Mesendoderm (in vitro differentiated cells): ENCODE data around the gene LYZL2.
"Not testable (repeated sequence)": the region's sequence is repeated elsewhere in the genome, so short reads cannot be mapped to it uniquely, and the experiment has no call there.

Experiments
- DNase-seq: peaks from one replicate; pipeline ENCODE4 v3.0.0; 2013
- H2AK5ac ChIP-seq: 2 replicates; pipeline ENCODE4 v1.6.1; 2013; ENCODE audit warnings: low read length, inconsistent platforms
- H2BK120ac ChIP-seq: 2 replicates; pipeline ENCODE4 v1.6.1; 2013; ENCODE audit warnings: low read depth, mild to moderate bottlenecking, low read length, moderate library complexity, mixed read lengths
- H2BK15ac ChIP-seq: replicated peaks from 2 replicates; pipeline ENCODE4 v1.6.1; 2013; ENCODE audit warnings: low read depth, mild to moderate bottlenecking, moderate library complexity
- H2BK5ac ChIP-seq: 2 replicates; pipeline ENCODE4 v1.6.1; 2013; ENCODE audit warnings: low read length, inconsistent platforms
- H3K18ac ChIP-seq: 2 replicates; pipeline ENCODE4 v1.6.1; 2013; ENCODE audit warnings: mild to moderate bottlenecking, low read length, mixed read lengths
- H3K23ac ChIP-seq: one replicate; pipeline ENCODE4 v1.6.1; 2013; ENCODE audit warnings: low read length
- H3K27ac ChIP-seq: 2 replicates; pipeline ENCODE4 v1.5.1; 2013; ENCODE audit warnings: low read depth, mild to moderate bottlenecking, inconsistent platforms, low read length, moderate library complexity
- H3K27me3 ChIP-seq: 2 replicates; pipeline ENCODE4 v1.6.1; 2013; ENCODE audit warnings: low read length, control low read depth, mild to moderate bottlenecking, inconsistent platforms; ENCODE audit not compliant: insufficient read depth, poor library complexity
- H3K36me3 ChIP-seq: 2 replicates; pipeline ENCODE4 v1.6.1; 2013; ENCODE audit warnings: low read length, inconsistent platforms; ENCODE audit not compliant: control insufficient read depth, insufficient read depth
- H3K4ac ChIP-seq: one replicate; pipeline ENCODE4 v1.6.1; 2013; ENCODE audit warnings: low read depth, mild to moderate bottlenecking, low read length, moderate library complexity
- H3K4me1 ChIP-seq: 2 replicates; pipeline ENCODE4 v1.6.1; 2013; ENCODE audit warnings: low read depth, low read length, inconsistent platforms; ENCODE audit not compliant: control insufficient read depth
- H3K4me2 ChIP-seq: 2 replicates; pipeline ENCODE4 v1.6.1; 2013; ENCODE audit warnings: low read length
- H3K4me3 ChIP-seq: 2 replicates; pipeline ENCODE4 v1.5.1; 2013; ENCODE audit warnings: mild to moderate bottlenecking, low read length
- H3K56ac ChIP-seq: one replicate; pipeline ENCODE4 v1.6.1; 2013; ENCODE audit warnings: low read length
- H3K79me1 ChIP-seq: 2 replicates; pipeline ENCODE4 v1.6.1; 2013; ENCODE audit warnings: low read length, inconsistent platforms
- H3K79me2 ChIP-seq: 2 replicates; pipeline ENCODE4 v1.6.1; 2013; ENCODE audit warnings: mild to moderate bottlenecking, low read length; ENCODE audit not compliant: control insufficient read depth, insufficient read depth
- H3K9ac ChIP-seq: 2 replicates; pipeline ENCODE4 v1.6.1; 2013; ENCODE audit warnings: low read length, inconsistent platforms
- H4K5ac ChIP-seq: one replicate; pipeline ENCODE4 v1.6.1; 2013; ENCODE audit warnings: low read length
- H4K8ac ChIP-seq: one replicate; pipeline ENCODE4 v1.6.1; 2013; ENCODE audit warnings: low read depth, mild to moderate bottlenecking, control low read depth, low read length, moderate library complexity
- WGBS: extraction: QIAGEN DNeasy Blood & Tissue Kit; methylation state at CpG from one replicate; pipeline ENCODE4 v1.1.7; 2013; ENCODE audit warnings: low lambda C conversion rate, missing lambda C conversion rate; ENCODE audit not compliant: insufficient coverage; ENCODE audit errors: extremely low coverage; 5-methylcytosine and 5-hydroxymethylcytosine counted together

LYZL2 gene

GRCh38 chr10:30637881-30638467 is 8.4 kb upstream of the LYZL2 start:
- H2BK5ac ChIP-seq, result no peak overlapping the region
- DNase-seq, result peak; percentile 87
- no peak overlapping the region for H4K5ac ChIP-seq

GRCh38 chr10:30631188-30631587 is 1.6 kb upstream of the LYZL2 start:
- H3K4me2 ChIP-seq, result no peak overlapping the region
- no peaks in the 10 kb centered on the region for H3K79me1 ChIP-seq
- no peak overlapping the region for H2BK15ac ChIP-seq
- H3K4me3 ChIP-seq, result no peak overlapping the region
- no peaks in the 10 kb centered on the region for H3K79me2 ChIP-seq
- H3K4ac ChIP-seq, result no peak overlapping the region
- no peaks in the 10 kb centered on the region for H3K27me3 ChIP-seq
- H3K4me1 ChIP-seq, result no peaks in the 10 kb centered on the region
- no peak overlapping the region for H2AK5ac ChIP-seq
- H3K23ac ChIP-seq, result no peak overlapping the region
- H4K5ac ChIP-seq, result no peak overlapping the region
- H3K27ac ChIP-seq, result no peak overlapping the region
- H3K9ac ChIP-seq, result no peak overlapping the region
- H3K36me3 ChIP-seq, result no peaks in the 10 kb centered on the region
- no peak overlapping the region for H2BK120ac ChIP-seq
- no peak overlapping the region for H3K56ac ChIP-seq
- H3K18ac ChIP-seq, result no peak overlapping the region
- H4K8ac ChIP-seq, result no peak overlapping the region
- WGBS, result 100% methylated on average over 1 of the region's 4 CpGs
- H2BK5ac ChIP-seq, result no peak overlapping the region
- no peak for DNase-seq

More at GRCh38 chr10:30637881-30638467, 8.4 kb upstream of the LYZL2 start:
- Histone ChIP-seq H2BK15ac (no peak overlapping the region), H3K18ac (no peak overlapping the region), H4K8ac (no peak overlapping the region), H3K79me1 (no peaks in the 10 kb centered on the region), H3K27ac (no peak overlapping the region), H3K9ac (no peak overlapping the region), H3K4ac (no peak overlapping the region), H3K27me3 (no peaks in the 10 kb centered on the region), H3K56ac (no peak overlapping the region), H3K4me3 (no peak overlapping the region), H3K36me3 (no peaks in the 10 kb centered on the region), H2BK120ac (no peak overlapping the region), H2AK5ac (no peak overlapping the region), H3K4me1 (no peaks in the 10 kb centered on the region), H3K4me2 (no peak overlapping the region), H3K79me2 (no peaks in the 10 kb centered on the region), H3K23ac (no peak overlapping the region)
- no CpG with 5 or more reads among the region's 4 CpGs for WGBS

GRCh38 chr10:30630571-30630970 is 1.0 kb upstream of the LYZL2 start:
- Histone ChIP-seq H3K4ac (no peak overlapping the region), H2BK5ac (no peak overlapping the region), H3K79me2 (no peaks in the 10 kb centered on the region), H3K4me2 (no peak overlapping the region), H4K8ac (no peak overlapping the region), H3K23ac (no peak overlapping the region), H3K79me1 (no peaks in the 10 kb centered on the region), H3K36me3 (no peaks in the 10 kb centered on the region), H3K27ac (no peak overlapping the region), H3K4me3 (no peak overlapping the region), H2BK15ac (no peak overlapping the region), H3K18ac (no peak overlapping the region), H2BK120ac (no peak overlapping the region), H3K4me1 (no peaks in the 10 kb centered on the region), H3K56ac (no peak overlapping the region), H4K5ac (no peak overlapping the region), H2AK5ac (no peak overlapping the region), H3K9ac (no peak overlapping the region), H3K27me3 (no peaks in the 10 kb centered on the region)
- no peak for DNase-seq
- WGBS, result no CpG with 5 or more reads among the region's 2 CpGs

GRCh38 chr10:30628576-30628975 is 977 bp downstream of the LYZL2 start:
- not testable (repeated sequence) for DNase-seq, H3K56ac ChIP-seq, H3K27ac ChIP-seq, H4K8ac ChIP-seq, H2BK120ac ChIP-seq, H3K4me1 ChIP-seq, H2AK5ac ChIP-seq, H3K27me3 ChIP-seq, H3K9ac ChIP-seq, H2BK5ac ChIP-seq, H4K5ac ChIP-seq, H3K79me2 ChIP-seq, H3K4ac ChIP-seq, H3K79me1 ChIP-seq, H3K23ac ChIP-seq, H3K18ac ChIP-seq, H2BK15ac ChIP-seq, H3K4me2 ChIP-seq, H3K36me3 ChIP-seq, H3K4me3 ChIP-seq
- no CpG with 5 or more reads among the region's 7 CpGs for WGBS

GRCh38 chr10:30626837-30627236 is 2.7 kb downstream of the LYZL2 start:
- H2BK5ac ChIP-seq, H3K18ac ChIP-seq, H3K27me3 ChIP-seq, H3K4me3 ChIP-seq, H3K36me3 ChIP-seq, DNase-seq, H3K9ac ChIP-seq, H3K4me1 ChIP-seq, H4K8ac ChIP-seq, H4K5ac ChIP-seq, H3K4me2 ChIP-seq, H3K79me1 ChIP-seq, H3K23ac ChIP-seq, H2BK120ac ChIP-seq, H2BK15ac ChIP-seq, H3K27ac ChIP-seq, H2AK5ac ChIP-seq, H3K79me2 ChIP-seq, H3K56ac ChIP-seq, H3K4ac ChIP-seq: not testable (repeated sequence)
- no CpG with 5 or more reads among the region's 11 CpGs for WGBS

GRCh38 chr10:30626196-30626595 is 3.4 kb downstream of the LYZL2 start:
- not testable (repeated sequence) for H4K8ac ChIP-seq, H3K27ac ChIP-seq, H3K27me3 ChIP-seq

More at GRCh38 chr10:30626196-30626595, 3.4 kb downstream of the LYZL2 start:
- WGBS, result no CpG with 5 or more reads among the region's 7 CpGs
- H2BK5ac ChIP-seq, H4K5ac ChIP-seq, H2BK15ac ChIP-seq, H3K79me2 ChIP-seq, DNase-seq, H3K18ac ChIP-seq, H3K36me3 ChIP-seq, H3K4me3 ChIP-seq, H3K4me2 ChIP-seq, H3K23ac ChIP-seq, H3K79me1 ChIP-seq, H2AK5ac ChIP-seq, H3K4ac ChIP-seq, H3K56ac ChIP-seq, H2BK120ac ChIP-seq, H3K9ac ChIP-seq, H3K4me1 ChIP-seq: not testable (repeated sequence)
